DND-41 (cell line): Measurements from ENCODE around the gene MOGAT3.

Source experiments
- ATAC-seq: fragments of 200-7000 bp; cut with Tn5 transposase; 3 replicates; pipeline ENCODE4 v1.9.1; 2021; ENCODE audit warnings: low read depth; ENCODE audit not compliant: insufficient read depth
- DNase-seq: peaks from one replicate; pipeline ENCODE4 v3.0.0-alpha.2; 2020
- H2AFZ ChIP-seq: 2 replicates; pipeline ENCODE4 v1.6.0; 2012; ENCODE audit warnings: low read depth, low read length
- H3K27ac ChIP-seq: 2 replicates; pipeline ENCODE4 v1.5.1; 2012; ENCODE audit warnings: low read length, inconsistent platforms
- H3K27me3 ChIP-seq: fragments of 200-600 bp; sonication (generic); 2 replicates; pipeline ENCODE4 v1.6.0; 2012; ENCODE audit warnings: low read length, mild to moderate bottlenecking, inconsistent platforms; ENCODE audit not compliant: insufficient read depth, poor library complexity
- H3K36me3 ChIP-seq: 2 replicates; pipeline ENCODE4 v1.5.1; 2012; ENCODE audit warnings: low read length, inconsistent platforms; ENCODE audit not compliant: insufficient read depth
- H3K4me1 ChIP-seq: 2 replicates; pipeline ENCODE4 v1.5.1; 2012; ENCODE audit warnings: mild to moderate bottlenecking, low read length; ENCODE audit not compliant: insufficient read depth
- H3K4me2 ChIP-seq: 2 replicates; pipeline ENCODE4 v1.6.0; 2012; ENCODE audit warnings: mild to moderate bottlenecking, moderate library complexity, low read length, inconsistent platforms; ENCODE audit not compliant: insufficient read depth
- H3K4me3 ChIP-seq, 2 experiments: fragments of 200-600 bp in 1 of 2; shearing (Covaris generic) in 1 of 2; 2 replicates each; pipeline ENCODE4 v1.5.1; 2012 to 2016; ENCODE audit warnings: inconsistent platforms in 2 of 2, low read length in 2 of 2, mild to moderate bottlenecking in 2 of 2, low read depth in 1 of 2, moderate library complexity in 1 of 2
- H3K79me2 ChIP-seq: 2 replicates; pipeline ENCODE4 v1.6.0; 2012; ENCODE audit warnings: low read length, inconsistent platforms; ENCODE audit not compliant: insufficient read depth
- H3K9ac ChIP-seq: 2 replicates; pipeline ENCODE4 v1.6.0; 2012; ENCODE audit warnings: low read depth, mild to moderate bottlenecking, inconsistent platforms, low read length, moderate library complexity
- H3K9me3 ChIP-seq: 2 replicates; pipeline ENCODE4 v1.5.1; 2012; ENCODE audit warnings: low read length, moderate library complexity, mild to moderate bottlenecking, inconsistent platforms; ENCODE audit not compliant: insufficient read depth, severe bottlenecking
- H4K20me1 ChIP-seq: 2 replicates; pipeline ENCODE4 v1.6.0; 2012; ENCODE audit warnings: low read length; ENCODE audit not compliant: insufficient read depth
- EZH2 ChIP-seq: IDR thresholded peaks from 3 replicates; pipeline ENCODE4 v1.6.1; 2012; ENCODE audit warnings: borderline replicate concordance, low read depth, mild to moderate bottlenecking, moderate library complexity, low read length, inconsistent platforms; ENCODE audit not compliant: severe bottlenecking
- TF ChIP-seq, protein P1 (sequence below): IDR thresholded peaks from 2 replicates; pipeline ENCODE4 v1.5.1; 2012; ENCODE audit warnings: borderline replicate concordance, low read length, moderate library complexity, mild to moderate bottlenecking; ENCODE audit not compliant: poor library complexity, severe bottlenecking; ENCODE audit errors: extremely low read depth

Gene MOGAT3

DNA sequence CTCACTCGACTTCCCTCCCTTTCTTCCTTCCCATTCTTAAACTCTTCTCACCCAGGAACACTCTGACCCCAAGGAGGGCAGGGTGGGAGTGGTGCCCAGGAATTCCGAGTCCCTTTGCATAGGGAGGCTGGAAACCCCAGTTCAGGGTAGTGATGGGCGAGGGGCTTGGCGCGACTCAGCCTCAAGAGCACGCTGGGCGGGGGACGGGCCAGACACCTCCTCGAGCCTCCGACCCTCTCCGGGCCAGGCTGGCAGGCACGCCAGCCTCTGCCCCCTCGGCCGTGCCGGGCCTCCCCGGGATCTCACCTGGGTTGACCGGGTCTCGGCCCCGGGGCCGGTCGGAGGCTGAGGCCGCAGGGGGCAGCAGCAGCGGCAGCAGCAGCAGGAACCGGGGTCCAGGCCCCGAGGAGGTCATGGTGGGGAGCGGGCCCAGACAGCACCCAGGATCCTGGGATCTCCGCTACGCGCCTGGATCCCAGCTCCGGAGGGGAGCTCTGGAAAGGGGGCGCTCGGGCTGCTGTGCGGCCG lies 16.1 kb upstream of the MOGAT3 start:
- Histone ChIP-seq H3K36me3 (peaks cover 10% of the 10 kb centered on the region), H4K20me1 (peaks cover 7% of the 10 kb centered on the region), H2AFZ (peak overlapping the region; percentile 72), H3K4me2 (peak overlapping the region; percentile 88), H3K4me3 (peak overlapping the region; percentile 76 to 85), H3K27me3 (no peaks in the 10 kb centered on the region), H3K9me3 (no peaks in the 10 kb centered on the region), H3K79me2 (peaks cover 41% of the 10 kb centered on the region), H3K4me1 (peaks cover 34% of the 10 kb centered on the region), H3K27ac (peak overlapping the region; percentile 86), H3K9ac (peak overlapping the region; percentile 67)
- no peak for TF ChIP-seq EZH2
- TF ChIP-seq, protein P1, sequence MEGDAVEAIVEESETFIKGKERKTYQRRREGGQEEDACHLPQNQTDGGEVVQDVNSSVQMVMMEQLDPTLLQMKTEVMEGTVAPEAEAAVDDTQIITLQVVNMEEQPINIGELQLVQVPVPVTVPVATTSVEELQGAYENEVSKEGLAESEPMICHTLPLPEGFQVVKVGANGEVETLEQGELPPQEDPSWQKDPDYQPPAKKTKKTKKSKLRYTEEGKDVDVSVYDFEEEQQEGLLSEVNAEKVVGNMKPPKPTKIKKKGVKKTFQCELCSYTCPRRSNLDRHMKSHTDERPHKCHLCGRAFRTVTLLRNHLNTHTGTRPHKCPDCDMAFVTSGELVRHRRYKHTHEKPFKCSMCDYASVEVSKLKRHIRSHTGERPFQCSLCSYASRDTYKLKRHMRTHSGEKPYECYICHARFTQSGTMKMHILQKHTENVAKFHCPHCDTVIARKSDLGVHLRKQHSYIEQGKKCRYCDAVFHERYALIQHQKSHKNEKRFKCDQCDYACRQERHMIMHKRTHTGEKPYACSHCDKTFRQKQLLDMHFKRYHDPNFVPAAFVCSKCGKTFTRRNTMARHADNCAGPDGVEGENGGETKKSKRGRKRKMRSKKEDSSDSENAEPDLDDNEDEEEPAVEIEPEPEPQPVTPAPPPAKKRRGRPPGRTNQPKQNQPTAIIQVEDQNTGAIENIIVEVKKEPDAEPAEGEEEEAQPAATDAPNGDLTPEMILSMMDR = no peak
- ATAC-seq (0 out of 3 replicates have a peak, but pooled peaks have one; percentile 1), DNase-seq (no peak)

DNA sequence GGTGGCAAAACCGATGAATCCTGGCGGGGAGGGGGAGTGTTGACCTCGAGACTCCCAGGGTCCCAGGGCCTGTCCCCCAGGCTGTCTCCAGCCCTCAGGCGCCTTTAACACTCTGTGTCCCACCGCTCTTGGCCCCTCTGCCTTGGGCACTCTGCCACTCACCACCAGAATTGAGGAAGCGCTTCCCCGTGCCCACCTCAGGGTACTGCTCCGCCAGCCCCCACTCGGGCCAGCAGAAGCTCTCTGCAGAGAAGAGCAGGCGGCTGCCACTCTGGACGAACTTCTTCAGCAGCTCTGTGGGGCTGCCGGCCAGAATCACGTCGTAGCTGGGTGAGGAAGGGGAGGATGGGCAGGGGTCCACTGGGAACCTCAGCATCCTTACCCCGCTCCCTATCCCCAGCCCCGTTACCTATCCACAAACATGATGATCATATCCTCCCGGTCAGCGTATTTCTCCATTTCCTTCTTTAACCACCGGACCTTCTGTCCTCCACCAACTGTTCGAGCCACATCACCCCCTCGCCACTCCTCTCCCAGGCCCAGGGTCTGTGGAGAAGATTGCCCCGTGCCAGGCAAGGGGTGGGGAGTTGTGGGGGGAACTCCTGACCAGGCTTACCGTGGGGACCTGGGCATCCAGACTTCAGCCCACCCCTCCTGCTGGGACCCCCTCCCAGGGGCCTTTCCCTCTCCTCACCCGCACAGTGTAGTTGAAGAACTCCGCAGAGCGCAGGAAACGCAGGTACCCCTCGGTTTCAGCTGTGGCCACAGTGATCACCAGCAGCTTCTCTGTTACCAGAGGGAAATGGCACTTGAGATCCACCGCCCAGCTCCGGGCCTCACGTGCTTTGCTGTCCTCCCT lies 15.4 kb upstream of the MOGAT3 start:
- Histone ChIP-seq H4K20me1 (no peaks in the 10 kb centered on the region), H3K4me2 (peak overlapping the region; percentile 88), H3K36me3 (peaks cover 17% of the 10 kb centered on the region), H3K27ac (peak overlapping the region; percentile 86), H3K4me1 (peaks cover 34% of the 10 kb centered on the region), H2AFZ (peak overlapping the region; percentile 72), H3K79me2 (peaks cover 34% of the 10 kb centered on the region), H3K9me3 (no peaks in the 10 kb centered on the region), H3K9ac (peak overlapping the region; percentile 67), H3K4me3 (peak overlapping the region; percentile 76 to 85; a peak in 3 of 4 replicates), H3K27me3 (no peaks in the 10 kb centered on the region)
- TF ChIP-seq, protein P1 = no peak
- TF ChIP-seq EZH2 = no peak
- ATAC-seq (no peak), DNase-seq (no peak)

DNA sequence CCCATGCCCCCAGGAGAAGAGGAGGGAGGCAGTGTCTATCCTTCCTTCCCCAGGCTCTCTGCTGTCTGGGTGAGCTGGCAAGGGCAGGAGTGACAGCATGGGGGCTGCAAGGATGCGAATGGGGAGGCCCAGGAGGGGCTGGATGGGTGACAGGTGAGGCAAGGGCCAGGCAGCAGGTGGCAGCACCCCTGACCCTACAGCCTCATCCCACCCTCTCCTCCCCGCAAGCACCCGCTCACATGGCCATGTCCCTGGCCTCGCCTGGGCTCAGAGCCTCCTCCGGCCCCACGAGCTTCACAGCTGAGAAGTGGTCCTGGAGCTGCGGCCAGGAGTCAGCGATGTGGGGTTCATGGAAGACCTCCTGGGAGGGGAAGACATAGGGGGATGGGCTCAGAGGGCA lies 11.2 kb upstream of the MOGAT3 start:
- Histone ChIP-seq H3K9ac (no peak overlapping the region), H3K79me2 (0 out of 2 replicates have a peak, but pooled peaks cover 4% of the 10 kb centered on the region), H3K4me3 (no peak overlapping the region), H2AFZ (no peak overlapping the region), H3K4me1 (peaks cover 12% of the 10 kb centered on the region), H3K27me3 (no peaks in the 10 kb centered on the region), H3K27ac (no peak overlapping the region), H3K36me3 (peaks cover 26% of the 10 kb centered on the region), H3K4me2 (no peak overlapping the region), H3K9me3 (no peaks in the 10 kb centered on the region), H4K20me1 (no peaks in the 10 kb centered on the region)
- no peak for TF ChIP-seq EZH2
- TF ChIP-seq, protein P1 = peak; percentile 25
- no peak for DNase-seq
- ATAC-seq = no peak
